ENCODE data around the gene STRBP. TPM values are rescaled to one million over a fixed set of nuclear protein-coding genes. Genes with fewer than 3 reads are reported as not detected.

STRBP gene
- total and polyA plus RNA-seq, 9 of the 15 experiments (the other 6 are each of a cell fraction or from before 2014, with no cell fraction given): 27.7 to 84.0 (median 70.2) TPM

- H3K9me1 ChIP-seq (ENCODE audit: control insufficient read depth, insufficient read depth, low read length): no peaks in the 10 kb centered on the region
- no peaks in the 10 kb centered on the region for H3K27me3 ChIP-seq (ENCODE audit: control insufficient read depth in 2 of 2, insufficient read depth in 2 of 2, low read length in 2 of 2)
- no peak overlapping the region for H3K9ac ChIP-seq (ENCODE audit: insufficient read depth in 1 of 2, low read depth in 2 of 2, low read length in 2 of 2)
- H2AFZ ChIP-seq (ENCODE audit: low read depth, low read length): no peak overlapping the region
- intact Hi-C loops (cut with micrococcal nuclease) (loop anchor here (1.0 to 10.0 kb wide), 2 partner anchors 143 to 268 kb away; no protein-coding TSS in a partner anchor), in situ Hi-C loops (cut with MboI) (loop anchor here (5.0 kb wide), 1 partner anchor 270 kb away; no protein-coding TSS in a partner anchor)
- H3K36me3 ChIP-seq (ENCODE audit: control insufficient read depth, insufficient read depth, low read length): peaks cover 25% of the 10 kb centered on the region; the same call in 2 of the 3 replicates
- ATAC-seq (peak; percentile 85), DNase-seq (ENCODE audit: extremely low read depth in 1 of 4, low spot score in 3 of 4) (peak; percentile 32 to 56 (median 40)), FAIRE-seq (peak; percentile 74)
- no peaks in the 10 kb centered on the region for H3K4me1 ChIP-seq (replicated peaks in 1 of 2; ENCODE audit: control insufficient read depth in 2 of 2, insufficient read depth in 2 of 2, low read length in 2 of 2)
- no peaks in the 10 kb centered on the region for H3K79me2 ChIP-seq (ENCODE audit: control insufficient read depth, insufficient read depth, low read length)
- no peaks in the 10 kb centered on the region for H4K20me1 ChIP-seq (replicated peaks; ENCODE audit: control insufficient read depth, insufficient read depth, low read length)
- 28% methylated on average over 2 of the region's 2 CpGs for WGBS (ENCODE audit: insufficient coverage, low coverage, missing lambda C conversion rate)
- no TSS peak for BruUV-seq (replicated peaks)
- no peak overlapping the region for H3K4me3 ChIP-seq
- no peak overlapping the region for H3K27ac ChIP-seq (ENCODE audit: extremely low read depth, low read depth, low read length)
- H3K4me2 ChIP-seq (ENCODE audit: insufficient read depth, low read length): no peak overlapping the region
- ChIA-PET CTCF (ENCODE audit: low intra/inter-chr PET ratio) (interaction anchor here (0.6 to 3.9 kb wide), 8 partner anchors 10 to 318 kb away, joined by 3 to 55 read pairs (median 4); no protein-coding TSS in a partner anchor), POLR2A (no interaction called here)
- H3K9me3 ChIP-seq (replicated peaks; ENCODE audit: control insufficient read depth, insufficient read depth, low read depth, low read length): no peaks in the 10 kb centered on the region
- TF ChIP-seq EHMT2 (IDR thresholded peaks at IDR 0.05) (no peak), SPI1 (IDR thresholded peaks at IDR 0.05; ENCODE audit: borderline replicate concordance, low read depth, low read length) (no peak), ARID2 (IDR thresholded peaks at IDR 0.05) (peak; percentile 49; the same call in 1 of the 2 replicates), MXI1 (IDR thresholded peaks at IDR 0.05; ENCODE audit: low read depth, low read length) (no peak), XRCC3 (IDR thresholded peaks at IDR 0.05) (no peak), SETDB1 (IDR thresholded peaks at IDR 0.05; ENCODE audit: low read length) (no peak), RAD21 (CRISPR knock-in tag; conservative IDR thresholded peaks at IDR 0.05 in 1 of 2, IDR thresholded peaks at IDR 0.05 in 1 of 2) (peak; percentile 57 to 76), CTCF (IDR thresholded peaks at IDR 0.05 in 2 of 3, conservative IDR thresholded peaks at IDR 0.05 in 1 of 3; ENCODE audit: insufficient read depth in 2 of 3, low read depth in 1 of 3, low read length in 3 of 3) (peak; percentile 55 to 84 (median 67); a peak in 5 of 6 replicates), HOXB6 (CRISPR knock-in tag; IDR thresholded peaks at IDR 0.05; ENCODE audit: borderline replicate concordance) (no peak), REST (IDR thresholded peaks at IDR 0.05; ENCODE audit: borderline replicate concordance) (peak; percentile 67), REST (CRISPR knock-in tag; IDR thresholded peaks at IDR 0.05; ENCODE audit: low read depth) (no peak)
These were observed 186.6 kb downstream of the STRBP start for GRCh38 chr9:123081824-123082223.

Measured in K562 (cell line).